OCI-LY7 (cell line): ENCODE results near the gene GIMD1.

ENCODE experiments used
- CTCF ChIP-seq: fragments of 200-600 bp; sonication (generic); conservative IDR thresholded peaks from 2 replicates; pipeline ENCODE4 v1.5.1; 2014; ENCODE audit warnings: mild to moderate bottlenecking, antibody characterized with exemption, low read length, moderate library complexity, mixed read lengths
- EZH2phosphoT487 ChIP-seq: fragments of 200-600 bp; sonication (generic); IDR thresholded peaks from 2 replicates; pipeline ENCODE4 v1.6.1; 2018; ENCODE audit warnings: low read depth, borderline replicate concordance, mild to moderate bottlenecking, mixed run types, antibody characterized with exemption, low read length, moderate library complexity, mixed read lengths

- TF ChIP-seq CTCF (no peak), EZH2phosphoT487 (no peak)
These were observed 4.3 kb downstream of the GIMD1 start for GRCh38 chr4:106364282-106364681.
